Stimulated activated CD4-positive, alpha-beta T cell treated with anti-CD3 and anti-CD28 coated beads, TNF-alpha, amount 100 ng/mL, for 24 hours (primary cell): Measurements from ENCODE around the gene P2RX4.
"Not testable (repeated sequence)": the region's sequence is repeated elsewhere in the genome, so short reads cannot be mapped to it uniquely, and the experiment has no call there.

ENCODE experiments used
- DNase-seq, 3 experiments: peaks; one replicate each; pipeline ENCODE4 v3.0.0-alpha.2; 2020; ENCODE audit warnings: low read depth in 3 of 3

P2RX4 gene

GRCh38 chr12:121277374-121277759, 67.4 kb downstream of the P2RX4 start:
- DNase-seq = no peak

GRCh38 chr12:121278169-121279070, 68.5 kb downstream of the P2RX4 start:
- DNase-seq = no peak

- DNase-seq = no peak
Measured at GRCh38 chr12:121279071-121279375, 69.1 kb downstream of the P2RX4 start.

GRCh38 chr12:121279507-121279915, 69.6 kb downstream of the P2RX4 start:
- DNase-seq = no peak

- DNase-seq = not testable (repeated sequence)
Measured at GRCh38 chr12:121280531-121280930, 70.6 kb downstream of the P2RX4 start.

GRCh38 chr12:121281116-121281515, 71.2 kb downstream of the P2RX4 start:
- not testable (repeated sequence) for DNase-seq

- no peak for DNase-seq
Measured at GRCh38 chr12:121282072-121282742, 72.3 kb downstream of the P2RX4 start.

- DNase-seq = not testable (repeated sequence)
Measured at GRCh38 chr12:121282910-121283309, 73.0 kb downstream of the P2RX4 start.

GRCh38 chr12:121283388-121283787, 73.5 kb downstream of the P2RX4 start:
- DNase-seq = no peak
